Measurements from ENCODE around the gene TMEM54. TPM values are rescaled to one million over a fixed set of nuclear protein-coding genes. Genes with fewer than 3 reads are reported as not detected.

The TMEM54 gene
- total and polyA plus RNA-seq, 2 of the 13 experiments (the other 11 are each of a cell fraction or from before 2014, with no cell fraction given): 2.5 to 2.9 TPM

DNA sequence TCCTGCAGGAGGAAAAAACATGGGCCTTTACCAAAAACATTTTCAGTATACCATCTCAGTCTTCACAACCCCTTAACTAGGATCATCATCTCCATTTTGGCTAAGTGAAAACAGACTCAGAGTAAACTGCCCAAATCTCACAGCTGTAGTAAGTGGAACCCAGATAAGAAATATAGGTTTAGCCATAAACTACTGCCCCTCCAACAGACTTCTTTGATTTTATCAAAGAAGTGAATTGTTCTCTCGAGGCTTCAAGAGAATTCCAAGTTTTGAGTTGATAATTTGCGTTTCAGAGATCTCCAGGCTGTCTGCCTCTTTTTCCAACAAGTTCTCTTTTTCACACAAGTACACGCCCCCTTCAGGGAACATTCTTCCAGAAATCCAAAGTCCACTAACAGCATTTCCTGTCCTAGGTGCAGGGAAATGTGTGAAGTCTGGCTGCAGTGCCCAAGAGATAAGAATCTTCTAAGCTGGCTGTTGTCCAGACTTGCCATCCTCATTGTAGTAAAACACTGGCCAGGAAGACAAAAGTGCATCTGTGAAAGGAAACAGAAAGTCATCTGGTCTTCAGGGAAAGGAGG is 32.6 kb upstream of the TMEM54 start (continued):
- TF ChIP-seq HMGXB4 (CRISPR knock-in tag; IDR thresholded peaks at IDR 0.05; ENCODE audit: borderline replicate concordance in 1 of 2, low read depth in 1 of 2): peak; percentile 37 to 48; a peak in 2 of 4 replicates
- TF ChIP-seq ZNF234 (CRISPR knock-in tag; conservative IDR thresholded peaks at IDR 0.05): no peak
- TF ChIP-seq, protein P1, sequence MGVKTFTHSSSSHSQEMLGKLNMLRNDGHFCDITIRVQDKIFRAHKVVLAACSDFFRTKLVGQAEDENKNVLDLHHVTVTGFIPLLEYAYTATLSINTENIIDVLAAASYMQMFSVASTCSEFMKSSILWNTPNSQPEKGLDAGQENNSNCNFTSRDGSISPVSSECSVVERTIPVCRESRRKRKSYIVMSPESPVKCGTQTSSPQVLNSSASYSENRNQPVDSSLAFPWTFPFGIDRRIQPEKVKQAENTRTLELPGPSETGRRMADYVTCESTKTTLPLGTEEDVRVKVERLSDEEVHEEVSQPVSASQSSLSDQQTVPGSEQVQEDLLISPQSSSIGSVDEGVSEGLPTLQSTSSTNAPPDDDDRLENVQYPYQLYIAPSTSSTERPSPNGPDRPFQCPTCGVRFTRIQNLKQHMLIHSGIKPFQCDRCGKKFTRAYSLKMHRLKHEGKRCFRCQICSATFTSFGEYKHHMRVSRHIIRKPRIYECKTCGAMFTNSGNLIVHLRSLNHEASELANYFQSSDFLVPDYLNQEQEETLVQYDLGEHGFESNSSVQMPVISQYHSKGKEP (CRISPR knock-in tag; IDR thresholded peaks at IDR 0.05): no peak
- no peak for TF ChIP-seq ZNF724P (CRISPR knock-in tag; IDR thresholded peaks at IDR 0.05; ENCODE audit: borderline replicate concordance)
- TF ChIP-seq NCOR1 (IDR thresholded peaks at IDR 0.05; ENCODE audit: borderline replicate concordance, low read length): peak; percentile 86
- TF ChIP-seq, protein P2, sequence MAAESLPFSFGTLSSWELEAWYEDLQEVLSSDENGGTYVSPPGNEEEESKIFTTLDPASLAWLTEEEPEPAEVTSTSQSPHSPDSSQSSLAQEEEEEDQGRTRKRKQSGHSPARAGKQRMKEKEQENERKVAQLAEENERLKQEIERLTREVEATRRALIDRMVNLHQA (CRISPR knock-in tag; IDR thresholded peaks at IDR 0.05): no peak
- TF ChIP-seq YY1 (IDR thresholded peaks at IDR 0.05; ENCODE audit: insufficient read depth, insufficient replicate concordance, low read depth, low read length): no peak
- TF ChIP-seq SRSF1 (optimal IDR thresholded peaks at IDR 0.05; ENCODE audit: low read depth, low read length): no peak
- TF ChIP-seq, protein P3, sequence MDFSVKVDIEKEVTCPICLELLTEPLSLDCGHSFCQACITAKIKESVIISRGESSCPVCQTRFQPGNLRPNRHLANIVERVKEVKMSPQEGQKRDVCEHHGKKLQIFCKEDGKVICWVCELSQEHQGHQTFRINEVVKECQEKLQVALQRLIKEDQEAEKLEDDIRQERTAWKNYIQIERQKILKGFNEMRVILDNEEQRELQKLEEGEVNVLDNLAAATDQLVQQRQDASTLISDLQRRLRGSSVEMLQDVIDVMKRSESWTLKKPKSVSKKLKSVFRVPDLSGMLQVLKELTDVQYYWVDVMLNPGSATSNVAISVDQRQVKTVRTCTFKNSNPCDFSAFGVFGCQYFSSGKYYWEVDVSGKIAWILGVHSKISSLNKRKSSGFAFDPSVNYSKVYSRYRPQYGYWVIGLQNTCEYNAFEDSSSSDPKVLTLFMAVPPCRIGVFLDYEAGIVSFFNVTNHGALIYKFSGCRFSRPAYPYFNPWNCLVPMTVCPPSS (IDR thresholded peaks at IDR 0.05): no peak
- TF ChIP-seq KLF9 (CRISPR knock-in tag; IDR thresholded peaks at IDR 0.05; ENCODE audit: low read depth): peak; percentile 96
- TF ChIP-seq SMARCE1 (IDR thresholded peaks at IDR 0.05; ENCODE audit: borderline replicate concordance): no peak
- TF ChIP-seq FLYWCH1 (CRISPR knock-in tag; IDR thresholded peaks at IDR 0.05): no peak
- TF ChIP-seq ZNF562 (CRISPR knock-in tag; IDR thresholded peaks at IDR 0.05; ENCODE audit: borderline replicate concordance): no peak
- no peak for TF ChIP-seq ZKSCAN5 (CRISPR knock-in tag; IDR thresholded peaks at IDR 0.05)
- no peak; the same call in 1 of the 2 replicates for TF ChIP-seq PPARG (CRISPR knock-in tag; conservative IDR thresholded peaks at IDR 0.05)
- no peak; the same call in 1 of the 2 replicates for TF ChIP-seq ZNF761 (CRISPR knock-in tag; conservative IDR thresholded peaks at IDR 0.05)
- peak; percentile 67; the same call in 1 of the 2 replicates for TF ChIP-seq ZNF430 (CRISPR knock-in tag; IDR thresholded peaks at IDR 0.05)
- no peak for TF ChIP-seq TOE1 (CRISPR knock-in tag; IDR thresholded peaks at IDR 0.05)
- TF ChIP-seq, protein P4, sequence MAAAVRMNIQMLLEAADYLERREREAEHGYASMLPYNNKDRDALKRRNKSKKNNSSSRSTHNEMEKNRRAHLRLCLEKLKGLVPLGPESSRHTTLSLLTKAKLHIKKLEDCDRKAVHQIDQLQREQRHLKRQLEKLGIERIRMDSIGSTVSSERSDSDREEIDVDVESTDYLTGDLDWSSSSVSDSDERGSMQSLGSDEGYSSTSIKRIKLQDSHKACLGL (CRISPR knock-in tag; IDR thresholded peaks at IDR 0.05): no peak
- 0 out of 2 replicates have a peak, but pooled peaks have one; percentile 35 for TF ChIP-seq BRF2 (CRISPR knock-in tag; IDR thresholded peaks at IDR 0.05)
- no peak for TF ChIP-seq FOXA1 (IDR thresholded peaks at IDR 0.05)
- TF ChIP-seq FOXA1 (CRISPR knock-in tag; IDR thresholded peaks at IDR 0.05): 0 out of 2 replicates have a peak, but pooled peaks have one; percentile 6
